ENCODE measurements around the gene POF1B.

The POF1B gene

DNA sequence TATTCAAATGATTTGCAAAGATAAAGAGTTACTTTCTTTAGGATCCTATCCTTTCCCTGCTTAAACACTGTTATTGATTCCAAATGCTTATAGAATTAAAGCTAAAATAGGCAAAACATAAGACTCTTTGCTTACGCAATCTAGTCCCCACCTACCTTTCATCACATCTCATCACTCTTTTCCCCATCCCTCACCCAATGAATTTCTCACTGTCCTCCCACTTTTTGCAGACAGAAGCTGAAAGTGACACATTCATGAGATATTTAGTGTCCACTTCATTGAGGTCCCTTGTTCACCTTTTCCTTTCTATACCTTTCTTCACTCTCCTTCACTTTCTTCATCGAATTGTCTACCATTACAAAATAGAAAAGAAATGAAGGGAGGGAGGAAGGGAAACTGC is 136.3 kb downstream of the POF1B start:
- DNase-seq = peak; percentile 6

Data from NCI-H510A treated with DMSO at 0.1 percent for 48 hours (cell line).